OCI-LY7 (cell line): ENCODE results near the gene PLIN1.

Experiments
- CTCF ChIP-seq: fragments of 200-600 bp; sonication (generic); conservative IDR thresholded peaks from 2 replicates; pipeline ENCODE4 v1.5.1; 2014; ENCODE audit warnings: mild to moderate bottlenecking, antibody characterized with exemption, low read length, moderate library complexity, mixed read lengths
- EZH2phosphoT487 ChIP-seq: fragments of 200-600 bp; sonication (generic); IDR thresholded peaks from 2 replicates; pipeline ENCODE4 v1.6.1; 2018; ENCODE audit warnings: low read depth, borderline replicate concordance, mild to moderate bottlenecking, mixed run types, antibody characterized with exemption, low read length, moderate library complexity, mixed read lengths

GRCh38 chr15:89675606-89676005 is 3.6 kb downstream of the PLIN1 start:
- TF ChIP-seq CTCF: no peak
- TF ChIP-seq EZH2phosphoT487: no peak
